Lung (tissue), 12 donors: Measurements from ENCODE around the gene PCDHA1. TPM values are rescaled to one million over a fixed set of nuclear protein-coding genes. Genes with fewer than 3 reads are reported as not detected.
A peak's percentile ranks its signal among the peaks of the same experiment; 100 is the strongest.
"Not testable (repeated sequence)": the region's sequence is repeated elsewhere in the genome, so short reads cannot be mapped to it uniquely, and the experiment has no call there.

Source experiments
- ATAC-seq: fragments of 200-7000 bp; cut with Tn5 transposase; one replicate; pipeline ENCODE4 v1.9.1; 2020; ENCODE audit warnings: moderate number of reproducible peaks; ENCODE audit not compliant: insufficient read depth, low FRiP score
- DNase-seq, 3 donors: peaks; one replicate each; pipeline ENCODE4 v3.0.0-alpha.2; 2013 to 2017
- H3K27ac ChIP-seq, 2 donors: one replicate each; pipeline ENCODE4 v1.5.1; 2013; ENCODE audit warnings: mild to moderate bottlenecking in 2 of 2, moderate library complexity in 2 of 2, control low read depth in 1 of 2, inconsistent platforms in 1 of 2, low read depth in 1 of 2, low read length in 1 of 2
- H3K27me3 ChIP-seq, 3 donors: one replicate each; pipeline ENCODE4 v1.5.1; 2013; ENCODE audit warnings: low read length in 2 of 3; ENCODE audit not compliant: control insufficient read depth in 3 of 3, insufficient read depth in 3 of 3
- H3K36me3 ChIP-seq, 4 donors: one replicate each; pipeline ENCODE4 v1.5.1; 2013; ENCODE audit warnings: low read length in 4 of 4, mild to moderate bottlenecking in 1 of 4, moderate library complexity in 1 of 4; ENCODE audit not compliant: control insufficient read depth in 4 of 4, insufficient read depth in 4 of 4
- H3K4me1 ChIP-seq, 5 donors: one replicate each; pipeline ENCODE4 v1.5.1; 2013; ENCODE audit warnings: low read length in 5 of 5, mild to moderate bottlenecking in 2 of 5, moderate library complexity in 1 of 5; ENCODE audit not compliant: control insufficient read depth in 5 of 5, insufficient read depth in 5 of 5
- H3K4me3 ChIP-seq: one replicate; pipeline ENCODE4 v1.5.1; 2013; ENCODE audit warnings: mild to moderate bottlenecking, control low read depth, moderate library complexity
- H3K9ac ChIP-seq, 2 donors: one replicate each; pipeline ENCODE4 v1.5.1; 2013; ENCODE audit warnings: low read length in 2 of 2, control low read depth in 1 of 2; ENCODE audit not compliant: insufficient read depth in 1 of 2
- H3K9me3 ChIP-seq, 4 donors: one replicate each; pipeline ENCODE4 v1.5.1; 2013; ENCODE audit warnings: low read length in 3 of 4, mild to moderate bottlenecking in 1 of 4, moderate library complexity in 1 of 4; ENCODE audit not compliant: control insufficient read depth in 4 of 4, insufficient read depth in 3 of 4
- WGBS, 2 donors: extraction: QIAGEN DNeasy Blood & Tissue Kit; methylation state at CpG; one replicate each; pipeline ENCODE4 v1.1.7; 2013; 5-methylcytosine and 5-hydroxymethylcytosine counted together
- polyA plus RNA-seq, 2 donors: library from polyadenylated mRNA; stranded (reverse); fragments of 200-250 nt; gene quantifications; one replicate each; pipeline ENCODE4 v1.2.1, GENCODE V29; 2013
- total RNA-seq, 2 donors: library from RNA; depleted of rRNA in 1 of 2; stranded (reverse); fragments of >200 nt in 1 of 2; gene quantifications; one replicate each; pipeline ENCODE4 v1.2.1, GENCODE V29; 2014 to 2021
- TF ChIP-seq, protein P1 (sequence below): IDR thresholded peaks from 2 replicates; pipeline ENCODE4 v1.5.1; 2012; ENCODE audit warnings: mild to moderate bottlenecking; ENCODE audit errors: control extremely low read depth, extremely low read depth
- donor health status: control.
- donor health status: control.
- donor health status: Bipolar disorder and iron deficiency.
- donor health status: healthy.
- donor health status: DM: yes; HTN: yes; CAD: no.

The PCDHA1 gene
- total and polyA plus RNA-seq, 4 donors: 0.02 to 0.30 TPM; not detected in 2

DNA sequence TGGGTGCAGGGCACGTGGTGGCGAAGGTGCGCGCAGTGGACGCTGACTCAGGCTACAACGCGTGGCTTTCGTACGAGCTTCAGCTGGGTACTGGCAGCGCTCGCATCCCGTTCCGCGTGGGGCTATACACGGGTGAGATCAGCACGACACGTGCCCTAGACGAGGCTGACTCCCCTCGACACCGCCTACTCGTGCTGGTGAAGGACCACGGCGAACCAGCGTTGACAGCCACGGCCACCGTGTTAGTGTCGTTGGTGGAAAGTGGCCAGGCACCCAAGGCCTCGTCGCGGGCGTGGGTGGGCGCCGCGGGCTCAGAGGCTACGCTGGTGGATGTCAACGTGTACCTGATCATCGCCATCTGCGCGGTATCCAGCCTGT lies 10.8 kb downstream of the PCDHA1 start:
- ATAC-seq (no peak), DNase-seq (no peak)
- Histone ChIP-seq H3K36me3 (no peaks in the 10 kb centered on the region), H3K9me3 (peaks cover 0 to 25% (median 13%) of the 10 kb centered on the region in 4 donors), H3K9ac (no peak overlapping the region), H3K4me3 (no peak overlapping the region), H3K4me1 (no peaks in the 10 kb centered on the region), H3K27ac (no peak overlapping the region), H3K27me3 (peaks cover 0 to 3% (median 0%) of the 10 kb centered on the region in 3 donors)
- WGBS, 2 donors: 55 to 64% methylated on average over 35 to 39 of the region's 39 CpGs
- TF ChIP-seq, protein P1, sequence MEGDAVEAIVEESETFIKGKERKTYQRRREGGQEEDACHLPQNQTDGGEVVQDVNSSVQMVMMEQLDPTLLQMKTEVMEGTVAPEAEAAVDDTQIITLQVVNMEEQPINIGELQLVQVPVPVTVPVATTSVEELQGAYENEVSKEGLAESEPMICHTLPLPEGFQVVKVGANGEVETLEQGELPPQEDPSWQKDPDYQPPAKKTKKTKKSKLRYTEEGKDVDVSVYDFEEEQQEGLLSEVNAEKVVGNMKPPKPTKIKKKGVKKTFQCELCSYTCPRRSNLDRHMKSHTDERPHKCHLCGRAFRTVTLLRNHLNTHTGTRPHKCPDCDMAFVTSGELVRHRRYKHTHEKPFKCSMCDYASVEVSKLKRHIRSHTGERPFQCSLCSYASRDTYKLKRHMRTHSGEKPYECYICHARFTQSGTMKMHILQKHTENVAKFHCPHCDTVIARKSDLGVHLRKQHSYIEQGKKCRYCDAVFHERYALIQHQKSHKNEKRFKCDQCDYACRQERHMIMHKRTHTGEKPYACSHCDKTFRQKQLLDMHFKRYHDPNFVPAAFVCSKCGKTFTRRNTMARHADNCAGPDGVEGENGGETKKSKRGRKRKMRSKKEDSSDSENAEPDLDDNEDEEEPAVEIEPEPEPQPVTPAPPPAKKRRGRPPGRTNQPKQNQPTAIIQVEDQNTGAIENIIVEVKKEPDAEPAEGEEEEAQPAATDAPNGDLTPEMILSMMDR: no peak

DNA sequence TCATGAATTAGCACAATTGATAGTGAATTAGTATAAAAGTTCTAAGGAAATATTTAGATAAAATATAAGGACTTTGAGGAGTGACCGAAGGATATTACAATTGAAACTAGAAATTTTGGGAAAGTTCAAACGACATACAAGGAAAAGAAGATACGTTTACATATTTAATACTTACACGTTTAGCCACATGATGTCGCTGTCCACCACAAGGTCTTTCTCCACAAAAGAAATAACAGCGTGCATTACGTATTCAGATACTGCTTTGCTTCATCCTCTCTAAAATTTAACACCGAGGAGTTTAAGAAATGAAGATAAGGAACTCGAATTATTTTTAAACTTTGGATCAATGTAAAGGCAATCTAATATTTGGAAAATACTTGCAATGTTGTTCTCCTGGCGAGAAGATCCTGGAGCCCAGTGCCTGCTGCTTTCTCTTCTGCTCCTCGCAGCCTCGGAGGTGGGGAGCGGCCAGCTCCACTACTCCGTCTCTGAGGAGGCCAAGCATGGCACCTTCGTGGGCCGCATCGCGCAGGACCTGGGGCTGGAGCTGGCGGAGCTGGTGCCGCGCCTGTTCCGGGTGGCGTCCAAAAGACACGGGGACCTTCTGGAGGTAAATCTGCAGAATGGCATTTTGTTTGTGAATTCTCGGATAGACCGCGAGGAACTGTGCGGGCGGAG lies 15.0 kb downstream of the PCDHA1 start, which contains the start of gene PCDHA3:
TSS of gene PCDHA3 (plus strand) at position 242 of the 678 bp plus-strand sequence.
- DNase-seq: peak in 2 of 3 donors; percentile 16 to 45
- H3K27me3 ChIP-seq: no peaks in the 10 kb centered on the region
- peak within 1 kb of the TSS; percentile 16 for H3K4me3 ChIP-seq
- 18 to 19% methylated on average over 29 of the region's 29 CpGs for WGBS, 2 donors
- H3K36me3 ChIP-seq: no peaks in the 10 kb centered on the region
- TF ChIP-seq, protein P1: no peak
- no peak within 1 kb of the TSS for H3K27ac ChIP-seq
- H3K9ac ChIP-seq: no peak within 1 kb of the TSS
- peaks cover 0 to 2% (median 0%) of the 10 kb centered on the region in 5 donors for H3K4me1 ChIP-seq
- H3K9me3 ChIP-seq: peaks cover 0 to 31% (median under 1%) of the 10 kb centered on the region in 4 donors
- no peak for ATAC-seq

DNA sequence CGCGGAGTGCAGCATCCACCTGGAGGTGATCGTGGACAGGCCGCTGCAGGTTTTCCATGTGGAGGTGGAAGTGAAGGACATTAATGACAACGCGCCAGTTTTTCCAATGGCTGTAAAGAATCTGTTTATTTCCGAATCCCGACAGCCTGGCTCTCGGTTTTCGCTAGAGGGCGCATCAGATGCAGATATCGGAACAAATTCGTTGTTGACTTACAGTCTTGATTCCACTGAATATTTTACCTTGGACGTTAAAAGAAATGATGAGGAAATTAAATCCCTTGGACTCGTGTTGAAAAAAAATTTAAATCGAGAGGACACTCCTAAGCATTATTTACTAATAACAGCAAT lies 15.5 kb downstream of the PCDHA1 start:
- no peak for ATAC-seq
- Histone ChIP-seq H3K4me1 (peaks cover 0 to 2% (median 0%) of the 10 kb centered on the region in 5 donors), H3K27ac (no peak overlapping the region), H3K9me3 (peaks cover 0 to 26% (median 0%) of the 10 kb centered on the region in 4 donors), H3K36me3 (no peaks in the 10 kb centered on the region), H3K9ac (no peak overlapping the region), H3K27me3 (no peaks in the 10 kb centered on the region), H3K4me3 (no peak overlapping the region)
- DNase-seq: no peak
- 12 to 17% methylated on average over 16 of the region's 16 CpGs for WGBS, 2 donors
- TF ChIP-seq, protein P1: no peak

DNA sequence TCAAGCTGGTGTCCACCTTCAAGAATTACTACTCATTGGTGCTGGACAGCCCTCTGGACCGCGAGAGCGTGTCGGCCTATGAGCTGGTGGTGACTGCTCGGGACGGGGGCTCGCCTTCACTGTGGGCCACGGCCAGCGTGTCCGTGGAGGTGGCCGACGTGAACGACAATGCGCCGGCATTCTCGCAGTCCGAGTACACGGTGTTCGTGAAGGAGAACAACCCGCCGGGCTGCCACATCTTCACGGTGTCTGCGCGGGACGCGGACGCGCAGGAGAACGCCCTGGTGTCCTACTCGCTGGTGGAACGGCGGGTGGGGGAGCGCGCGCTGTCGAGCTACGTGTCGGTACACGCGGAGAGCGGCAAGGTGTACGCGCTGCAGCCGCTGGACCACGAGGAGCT lies 16.4 kb downstream of the PCDHA1 start:
- H3K9me3 ChIP-seq: peaks cover 0 to 23% (median 0%) of the 10 kb centered on the region in 4 donors
- H3K4me3 ChIP-seq, H3K9ac ChIP-seq, H3K27ac ChIP-seq, H3K27me3 ChIP-seq, DNase-seq, H3K36me3 ChIP-seq, H3K4me1 ChIP-seq, ATAC-seq: not testable (repeated sequence)
- 45 to 53% methylated on average over 45 of the region's 45 CpGs for whole genome bisulfite sequencing, 2 donors
